ENCODE measurements around the gene AMPD1. TPM values are rescaled to one million over a fixed set of nuclear protein-coding genes. Genes with fewer than 3 reads are reported as not detected.

The AMPD1 gene
- total and polyA plus RNA-seq, 2 of the 13 experiments (the other 11 are each of a cell fraction or from before 2014, with no cell fraction given) = not detected

DNA sequence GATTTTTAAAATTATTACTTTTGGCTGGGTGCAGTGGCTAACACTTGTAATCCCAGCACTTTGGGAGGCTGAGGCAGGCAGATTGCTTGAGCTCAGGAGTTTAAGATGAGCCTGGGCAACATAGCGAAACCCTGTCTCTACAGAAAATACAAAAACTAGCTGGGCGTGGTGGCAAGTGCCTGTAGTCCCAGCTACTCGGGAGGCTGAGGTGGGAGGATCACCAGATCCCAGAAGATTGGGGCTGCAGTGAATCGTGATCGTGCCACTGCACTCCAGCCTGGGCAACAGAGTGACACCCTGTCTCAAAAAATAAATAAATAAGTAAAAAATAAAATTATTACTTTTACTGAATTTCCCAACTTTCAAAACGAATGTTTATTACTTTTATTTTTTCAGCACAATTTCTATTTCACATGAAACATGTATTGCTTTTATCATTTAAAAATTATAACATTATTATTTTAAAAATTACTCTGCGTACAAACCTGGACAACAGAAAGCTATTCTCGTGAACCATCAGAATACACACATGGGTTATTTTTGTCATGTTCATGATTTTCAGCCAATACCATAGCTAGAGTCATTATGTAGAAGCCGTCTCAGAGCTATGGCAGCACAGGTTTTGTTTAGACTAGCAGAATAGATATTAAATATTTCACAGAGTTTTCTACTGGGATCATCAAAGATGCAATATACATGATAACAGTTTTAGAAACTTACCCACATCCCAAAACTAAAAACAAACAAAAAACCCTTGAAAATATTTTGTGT lies 621 bp downstream of the AMPD1 start (continued):
- TF ChIP-seq TBL1XR1 (IDR thresholded peaks at IDR 0.05; ENCODE audit: borderline replicate concordance, low read length, partially characterized antibody) (no peak), ZNF382 (CRISPR knock-in tag; IDR thresholded peaks at IDR 0.05; ENCODE audit: borderline replicate concordance) (no peak)

- TF ChIP-seq HES4 (CRISPR knock-in tag; IDR thresholded peaks at IDR 0.05; ENCODE audit: borderline replicate concordance) (no peak), HMG20A (CRISPR knock-in tag; IDR thresholded peaks at IDR 0.05; ENCODE audit: borderline replicate concordance) (no peak), MBD4 (IDR thresholded peaks at IDR 0.05; ENCODE audit: borderline replicate concordance, low read length) (no peak), MLX (CRISPR knock-in tag; IDR thresholded peaks at IDR 0.05) (no peak), ZSCAN20 (CRISPR knock-in tag; IDR thresholded peaks at IDR 0.05; ENCODE audit: borderline replicate concordance) (no peak), ZNF605 (CRISPR knock-in tag; IDR thresholded peaks at IDR 0.05) (no peak), TBX2 (CRISPR knock-in tag; IDR thresholded peaks at IDR 0.05; ENCODE audit: borderline replicate concordance) (no peak), FOXK2 (IDR thresholded peaks at IDR 0.05) (no peak), LCORL (IDR thresholded peaks at IDR 0.05) (no peak), LCORL (CRISPR knock-in tag; IDR thresholded peaks at IDR 0.05) (no peak), ZNF382 (CRISPR knock-in tag; IDR thresholded peaks at IDR 0.05; ENCODE audit: borderline replicate concordance) (no peak), JDP2 (CRISPR knock-in tag; IDR thresholded peaks at IDR 0.05; ENCODE audit: borderline replicate concordance) (no peak), EP300 (IDR thresholded peaks at IDR 0.05; ENCODE audit: low read depth in 2 of 2, low read length in 2 of 2) (no peak), EP300 (CRISPR knock-in tag; IDR thresholded peaks at IDR 0.05; ENCODE audit: borderline replicate concordance) (no peak), TCF7 (IDR thresholded peaks at IDR 0.05; ENCODE audit: low read depth) (no peak)
- H3K36me3 ChIP-seq (replicated peaks in 1 of 2; ENCODE audit: control insufficient read depth in 1 of 2, insufficient read depth in 2 of 2, low read length in 2 of 2) = no peaks in the 10 kb centered on the region
- intact Hi-C loops (cut with micrococcal nuclease; ENCODE audit: unreplicated experiment) = no loop called here
- WGBS (ENCODE audit: low lambda C conversion rate) = 41% methylated on average over 3 of the region's 3 CpGs
- no peaks in the 10 kb centered on the region for H3K79me2 ChIP-seq (ENCODE audit: insufficient read depth, low read length)
- no peak overlapping the region for H3K9ac ChIP-seq (ENCODE audit: insufficient read depth, low read depth, low read length)
- no TSS peak for BruUV-seq (replicated peaks)
- no peaks in the 10 kb centered on the region for H3K9me3 ChIP-seq (ENCODE audit: low read length)
- in situ Hi-C loops (cut with HindIII; ENCODE audit: extremely low pct_ligation_motif_present, low pct_unique_long_range_greater_than_20kb) = loop anchor here (25.0 kb wide), 1 partner anchor 331 kb away; no protein-coding TSS in a partner anchor
- H3K27me3 ChIP-seq (ENCODE audit: control insufficient read depth in 1 of 2, insufficient read depth in 2 of 2, low read length in 2 of 2) = no peaks in the 10 kb centered on the region
- no peak for ATAC-seq
- FAIRE-seq = no peak
- no peak for DNase-seq (ENCODE audit: low spot score)
- no peak overlapping the region for H3K4me3 ChIP-seq (replicated peaks in 1 of 3; ENCODE audit: insufficient read depth in 1 of 3, low read depth in 2 of 3, low read length in 3 of 3)
- H4K20me1 ChIP-seq (ENCODE audit: insufficient read depth, low read length) = no peaks in the 10 kb centered on the region
- H3K27ac ChIP-seq (ENCODE audit: extremely low read length, insufficient read depth, low read length) = no peak overlapping the region
- H3K4me1 ChIP-seq (ENCODE audit: insufficient read depth, low read length) = no peaks in the 10 kb centered on the region
- no peak overlapping the region for H2AFZ ChIP-seq (ENCODE audit: low read length)
- no peak overlapping the region for H3K4me2 ChIP-seq (ENCODE audit: low read depth, low read length)
- ChIA-PET POLR2A (no interaction called here), CTCF (ENCODE audit: low intra/inter-chr PET ratio, low total read pairs) (no interaction called here)
Measured at GRCh38 chr1:114692947-114693346, 2.4 kb downstream of the AMPD1 start.
